Putamen (tissue), 1 donor: Measurements from ENCODE around the gene UPB1.
"Not testable (repeated sequence)": the region's sequence is repeated elsewhere in the genome, so short reads cannot be mapped to it uniquely, and the experiment has no call there.

ENCODE experiments used
- DNase-seq: peaks from one replicate; pipeline ENCODE4 v3.0.0-alpha.2; 2016; ENCODE audit warnings: low spot score

UPB1 gene

DNA sequence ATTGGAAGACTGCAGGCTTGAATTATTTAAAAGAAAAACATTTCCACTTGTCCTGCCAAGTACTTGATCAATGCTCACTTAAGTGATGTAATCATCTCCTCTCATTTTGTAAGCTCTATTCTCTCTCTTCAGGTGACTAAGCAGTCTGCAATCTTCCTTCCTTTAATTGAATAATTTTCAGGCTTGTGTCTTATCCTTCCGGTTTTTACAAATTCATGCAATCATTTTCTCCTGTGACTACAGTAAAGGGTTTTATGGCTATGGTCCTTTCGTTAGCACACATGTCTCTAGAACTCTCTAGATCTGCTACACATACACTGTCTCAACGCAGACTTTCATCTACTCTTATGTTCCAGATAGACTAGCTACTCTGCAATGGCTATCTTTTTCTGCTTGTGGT is 12.6 kb upstream of the UPB1 start:
- no peak for DNase-seq

DNA sequence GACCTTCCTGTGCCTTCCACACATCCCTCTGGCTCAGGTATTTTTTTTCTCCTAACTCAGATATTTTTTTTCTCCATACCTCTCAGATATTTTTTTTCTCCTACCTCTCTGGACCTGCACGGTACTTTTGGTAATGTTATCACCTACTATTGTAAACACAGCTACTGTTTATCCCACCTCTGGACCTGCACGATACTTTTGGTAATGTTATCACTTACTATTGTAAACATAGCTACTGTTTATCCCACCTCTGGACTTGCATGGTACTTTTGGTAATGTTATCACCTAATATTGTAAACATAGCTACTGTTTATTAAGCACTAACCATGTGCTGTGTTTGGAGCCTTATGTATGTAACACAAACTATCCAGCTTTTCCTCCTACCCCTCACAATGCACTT is 12.1 kb upstream of the UPB1 start:
- no peak for DNase-seq

DNA sequence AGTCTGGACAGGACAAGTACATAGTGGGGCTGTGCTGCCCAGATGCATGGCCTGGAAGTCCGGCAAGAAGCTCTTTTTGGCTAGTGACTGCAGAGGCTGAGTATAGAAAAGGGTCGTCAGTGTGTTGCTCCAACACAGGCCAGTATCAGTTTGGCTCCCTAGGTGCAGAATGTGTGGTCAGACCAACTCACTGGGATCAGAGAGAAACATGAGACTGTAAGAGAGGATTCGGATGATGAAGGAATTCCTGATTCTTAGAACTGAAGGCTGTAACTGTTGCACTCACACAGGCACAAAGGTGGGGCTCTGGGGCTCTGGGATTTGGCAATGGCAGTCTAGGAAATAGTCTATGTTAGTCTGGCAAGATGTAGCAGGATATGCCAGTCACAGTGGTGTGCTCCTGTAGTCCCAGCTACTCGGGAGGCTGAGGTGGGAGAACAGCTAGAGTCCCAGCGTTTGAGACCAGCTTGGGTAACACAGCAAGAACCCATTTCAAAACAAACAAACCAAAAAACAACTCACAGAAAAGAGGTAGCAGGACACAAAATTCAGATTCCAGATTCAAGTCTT is 11.1 kb upstream of the UPB1 start:
- no peak for DNase-seq

DNA sequence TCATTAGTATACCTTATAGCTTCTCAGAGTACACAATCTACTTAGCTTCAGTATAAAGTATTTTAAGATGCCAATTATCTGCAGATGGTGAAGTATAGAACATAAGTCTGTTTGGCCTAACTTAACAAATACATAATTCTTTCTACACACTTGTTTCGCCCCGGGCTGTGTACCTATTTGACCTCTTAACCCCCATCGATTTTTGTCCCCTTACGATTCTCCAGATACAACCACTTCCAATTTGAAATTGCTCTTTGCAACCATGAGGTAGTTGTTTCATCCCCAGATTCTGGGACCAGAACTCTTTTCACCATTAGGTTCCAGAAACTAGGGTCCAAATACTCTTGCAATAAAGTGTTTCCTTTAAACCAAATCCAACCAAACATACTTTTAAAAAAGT is 10.0 kb upstream of the UPB1 start:
- DNase-seq: no peak

GRCh38 chr22:24485608-24486007 is 9.5 kb upstream of the UPB1 start:
- DNase-seq: no peak

DNA sequence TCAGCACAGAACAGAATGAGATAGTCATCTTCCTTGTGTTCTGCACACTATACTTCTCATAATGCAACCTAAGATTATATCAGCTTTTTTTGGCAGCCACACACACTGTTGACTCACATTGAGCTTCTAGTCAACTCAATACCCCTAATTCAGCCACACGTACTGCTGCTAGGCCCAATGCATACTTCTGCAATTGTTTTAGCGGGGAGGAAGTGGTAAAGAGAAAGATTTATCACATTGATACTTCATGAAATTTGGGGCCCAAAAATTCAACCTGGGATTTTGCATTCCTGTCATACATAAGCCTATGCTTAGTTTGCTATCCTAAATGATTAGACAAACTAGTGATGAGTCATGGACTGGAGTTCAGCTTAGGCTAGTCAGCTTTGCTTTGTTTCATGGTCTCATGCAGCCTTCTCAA is 8.6 kb upstream of the UPB1 start:
- DNase-seq: no peak

DNA sequence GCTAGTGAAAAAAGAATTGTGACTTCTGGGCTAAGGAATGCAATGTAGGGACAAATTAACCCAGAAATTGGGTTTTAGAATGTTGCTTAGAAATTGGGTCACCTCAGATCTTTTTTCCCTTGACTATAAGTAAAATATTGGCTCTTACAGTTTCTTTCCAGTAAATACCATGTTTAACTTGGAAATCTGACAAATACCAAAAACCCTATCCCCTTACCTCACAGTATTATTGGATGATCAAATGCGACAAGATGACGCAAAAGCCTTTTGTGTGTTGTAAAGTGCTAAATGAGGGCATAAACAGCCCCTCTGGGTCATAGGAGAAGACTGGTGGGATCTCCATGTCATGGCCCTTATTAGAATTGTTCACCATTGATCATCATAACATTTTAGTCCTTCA is 6.1 kb upstream of the UPB1 start:
- no peak for DNase-seq

DNA sequence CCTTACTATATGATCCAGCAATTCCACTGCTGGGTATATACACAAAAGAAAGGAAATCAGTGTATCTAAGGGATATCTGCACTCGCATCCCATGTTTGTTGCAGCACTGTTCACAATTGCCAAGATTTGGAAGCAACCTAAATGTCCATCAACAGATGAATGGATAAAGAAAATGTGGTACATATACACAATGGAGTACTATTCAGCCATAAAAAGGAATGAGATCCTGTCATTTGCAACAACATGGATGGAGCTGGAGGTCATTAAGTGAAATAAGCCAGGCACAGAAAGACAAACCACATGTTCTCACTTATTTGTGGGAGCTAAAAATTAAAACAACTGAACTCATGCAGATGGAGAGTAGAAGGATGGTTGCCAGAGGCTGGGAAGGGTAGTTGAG is 5.7 kb upstream of the UPB1 start:
- not testable (repeated sequence) for DNase-seq

- peak; percentile 70 for DNase-seq
Measured at GRCh38 chr22:24492391-24492790, 2.7 kb upstream of the UPB1 start.

GRCh38 chr22:24494167-24494527 is 985 bp upstream of the UPB1 start:
- DNase-seq: no peak

- DNase-seq: no peak
Measured at GRCh38 chr22:24495365-24495675, 188 bp downstream of the UPB1 start.

- no peak for DNase-seq
Measured at GRCh38 chr22:24496234-24496633, 1.1 kb downstream of the UPB1 start.

- DNase-seq: no peak
Measured at GRCh38 chr22:24496661-24497060, 1.5 kb downstream of the UPB1 start.

DNA sequence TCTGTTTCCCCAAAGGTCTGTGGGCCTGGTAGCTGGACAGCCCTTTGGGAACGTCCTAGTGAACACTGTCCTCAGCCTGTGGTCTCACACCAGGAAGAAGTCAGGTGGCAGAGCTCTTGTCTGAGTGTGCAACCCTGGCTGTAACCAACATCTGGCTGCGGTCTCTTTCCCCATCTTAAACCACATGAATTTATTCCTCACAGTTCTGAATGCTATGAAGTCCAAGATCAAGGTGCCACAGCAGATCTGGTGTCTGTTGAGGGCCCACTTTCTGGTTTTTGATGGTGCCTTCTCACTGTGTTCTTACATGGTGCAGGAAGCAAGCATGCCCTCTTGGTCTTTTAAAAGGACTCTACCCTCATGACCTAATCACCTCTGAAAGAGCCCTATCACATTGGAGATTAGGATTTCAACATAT is 2.7 kb downstream of the UPB1 start:
- no peak for DNase-seq

- peak; percentile 74 for DNase-seq
Measured at GRCh38 chr22:24498824-24499223, 3.7 kb downstream of the UPB1 start.

DNA sequence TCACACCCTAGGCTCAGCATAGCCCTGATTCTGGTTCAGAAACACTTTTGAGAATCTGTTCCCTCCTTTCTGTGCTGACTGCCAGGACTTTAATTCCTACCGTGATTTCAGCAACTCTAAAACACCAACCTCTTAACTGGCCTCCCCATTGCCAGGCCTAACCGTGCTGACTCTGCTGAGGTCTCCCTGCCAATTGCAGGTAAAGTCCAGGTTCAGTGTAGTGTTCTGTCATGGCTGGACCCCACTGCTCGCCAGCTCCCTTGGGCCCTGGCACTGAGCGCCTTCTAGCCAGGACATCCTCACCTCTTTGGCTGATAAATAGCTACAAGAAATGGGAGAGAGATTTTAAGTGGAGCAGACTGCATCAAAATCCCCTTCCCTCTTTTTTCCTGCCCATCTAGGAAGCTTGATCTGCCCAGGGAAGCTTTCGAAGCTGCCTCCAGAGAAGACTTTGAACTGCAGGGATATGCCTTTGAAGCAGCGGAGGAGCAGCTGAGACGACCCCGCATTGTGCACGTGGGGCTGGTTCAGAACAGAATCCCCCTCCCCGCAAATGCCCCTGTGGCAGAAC is 4.7 kb downstream of the UPB1 start:
- no peak for DNase-seq

GRCh38 chr22:24500277-24500820 is 5.2 kb downstream of the UPB1 start:
- DNase-seq: no peak

DNA sequence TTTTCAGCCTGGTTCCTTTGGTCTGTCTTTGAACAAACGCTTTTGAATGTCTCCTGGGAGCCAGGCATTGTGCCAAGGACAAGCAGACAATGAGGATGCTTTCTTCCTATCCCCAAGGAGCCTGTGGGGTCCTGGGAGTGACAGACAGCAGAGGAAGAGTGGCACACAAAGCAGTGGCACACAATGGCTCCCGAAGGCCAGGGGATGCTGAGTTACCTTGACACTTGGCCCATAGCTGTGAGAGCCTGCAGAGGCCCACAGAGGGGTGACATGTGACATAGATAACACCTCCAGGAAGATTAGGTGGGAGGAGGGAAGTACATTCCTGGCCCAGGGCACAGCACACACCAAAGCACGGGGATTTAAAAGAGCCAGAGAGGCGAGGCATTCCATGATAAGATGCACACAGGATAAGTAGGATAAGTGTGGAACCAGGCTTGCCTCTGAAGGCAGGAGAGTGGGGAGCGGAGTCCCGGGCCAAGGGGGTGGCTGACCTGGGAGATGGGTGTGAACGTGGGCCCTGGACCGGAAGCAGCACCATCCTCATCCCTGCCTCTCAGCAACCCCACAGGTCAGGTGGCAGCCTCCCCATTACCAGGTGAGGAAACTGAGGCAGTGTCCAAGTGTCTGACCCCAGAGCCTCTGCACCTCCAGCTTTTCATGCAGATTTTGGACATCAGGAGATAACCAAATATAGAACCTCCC is 6.3 kb downstream of the UPB1 start:
- DNase-seq: no peak

GRCh38 chr22:24502034-24502433 is 6.9 kb downstream of the UPB1 start:
- no peak for DNase-seq

GRCh38 chr22:24502541-24502940 is 7.4 kb downstream of the UPB1 start:
- DNase-seq: no peak

DNA sequence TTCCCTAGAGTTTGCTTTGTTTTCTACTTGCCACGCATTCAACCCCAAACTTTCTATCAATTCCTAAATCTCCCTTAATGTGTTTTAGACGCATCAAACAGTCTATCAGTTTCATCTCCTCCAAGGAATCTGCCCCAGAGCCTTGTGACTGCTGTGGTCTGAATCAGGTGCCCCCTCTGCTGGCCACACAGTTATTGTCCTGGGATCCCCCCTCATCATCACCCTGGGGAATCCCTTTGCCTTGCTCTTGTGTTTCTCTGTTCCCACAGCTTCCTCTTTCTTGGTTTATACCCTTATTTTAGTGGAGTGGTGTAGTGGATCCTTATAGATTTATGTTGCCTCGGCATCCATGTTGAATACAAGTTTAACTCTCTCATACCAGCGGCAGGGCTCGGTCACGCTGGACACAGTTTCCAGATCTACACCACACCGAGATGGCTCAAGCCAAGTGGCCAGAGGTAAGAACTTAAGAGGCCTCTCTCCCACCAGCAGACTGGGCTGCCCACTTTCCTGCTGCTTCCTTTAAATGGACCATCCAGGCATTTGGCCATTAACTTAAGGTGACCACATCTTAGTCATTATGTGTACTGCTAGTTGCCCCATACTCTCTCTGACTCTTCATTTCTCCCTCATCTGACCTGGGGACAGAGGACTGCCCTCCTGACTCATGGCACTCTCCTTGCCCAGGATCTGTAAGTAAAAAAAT is 8.2 kb downstream of the UPB1 start:
- DNase-seq: no peak

- DNase-seq: no peak
Measured at GRCh38 chr22:24503843-24504338, 8.8 kb downstream of the UPB1 start.

- DNase-seq: no peak
Measured at GRCh38 chr22:24504540-24504939, 9.4 kb downstream of the UPB1 start.
